ENCODE measurements around the gene CCDC57.

CCDC57 gene

DNA sequence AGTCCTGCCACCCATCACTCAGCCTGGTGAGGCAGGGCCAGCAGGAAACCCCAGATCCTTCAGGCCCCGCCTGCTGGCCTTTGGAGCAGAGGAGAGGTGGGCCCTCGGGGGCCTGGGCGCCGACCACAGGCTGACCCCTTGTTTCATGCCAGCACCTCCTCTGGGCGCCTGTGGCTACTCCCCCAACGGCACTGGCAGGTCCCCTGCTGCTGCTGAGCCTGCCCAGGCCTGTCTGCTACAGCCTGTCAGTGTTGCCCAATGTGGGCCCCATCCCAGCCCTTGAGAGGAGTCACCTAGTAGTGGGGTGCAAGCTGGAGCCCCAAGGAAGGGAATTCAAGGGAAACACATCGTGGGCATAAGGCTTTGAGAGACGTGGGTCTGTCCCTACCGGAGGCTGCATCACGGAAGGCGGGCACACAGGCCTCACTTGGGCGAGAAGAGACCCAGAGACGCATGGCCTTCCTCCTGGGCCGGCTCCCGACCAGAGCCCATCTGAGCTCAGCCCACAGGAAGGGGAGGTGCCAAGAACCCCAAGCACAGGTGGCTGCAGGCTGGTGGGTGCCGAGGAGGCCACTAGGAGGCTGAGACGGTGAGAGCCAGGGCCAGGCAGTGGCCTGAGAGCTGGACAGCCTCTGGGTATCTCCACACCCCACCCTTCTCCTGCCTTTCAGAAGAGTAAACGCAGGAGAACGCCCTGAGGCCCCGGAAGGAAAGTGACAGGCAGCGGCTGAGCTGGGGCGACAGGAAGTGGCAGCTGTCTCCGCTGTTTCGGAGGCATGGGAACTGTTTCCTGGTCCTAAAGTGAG is 106.6 kb downstream of the CCDC57 start:
- DNase-seq (ENCODE audit: low spot score), result peak; percentile 64

- no peak for DNase-seq (ENCODE audit: low spot score)
These were observed 107.2 kb downstream of the CCDC57 start for GRCh38 chr17:82105417-82105881.

DNA sequence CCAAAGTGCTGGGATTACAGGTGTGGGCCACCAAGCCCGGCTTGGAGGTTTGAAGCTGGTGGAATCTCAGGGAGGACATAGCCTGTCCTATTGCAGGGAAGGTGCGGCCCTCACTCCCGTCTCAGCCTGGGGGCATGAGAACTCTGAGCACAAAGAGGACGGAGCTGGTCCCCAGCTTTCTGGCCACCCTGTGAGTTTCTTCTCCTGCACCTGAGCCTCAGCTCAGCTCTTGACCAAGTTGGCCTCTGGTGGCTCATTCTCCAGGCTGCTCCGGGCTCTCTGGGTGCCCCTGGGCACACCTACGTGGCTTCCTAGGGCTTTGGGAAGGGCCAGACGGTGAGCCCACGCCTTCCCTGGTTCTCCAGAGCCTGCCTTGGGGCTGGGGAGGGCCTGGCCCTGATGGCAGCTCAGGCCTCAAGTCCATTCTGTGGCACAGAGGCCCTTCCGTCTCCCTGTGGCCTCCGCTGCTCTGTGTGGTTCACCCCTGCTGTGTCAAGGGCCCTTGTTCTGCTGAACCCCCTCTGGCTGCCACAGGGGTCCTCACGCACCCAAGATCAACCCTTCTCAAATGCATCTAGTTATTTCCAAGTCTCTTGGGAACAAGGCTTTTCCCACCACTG is 107.7 kb downstream of the CCDC57 start:
- DNase-seq (ENCODE audit: low spot score), result no peak

GRCh38 chr17:82103553-82104451 is 108.8 kb downstream of the CCDC57 start:
- DNase-seq (ENCODE audit: low spot score), result no peak

DNA sequence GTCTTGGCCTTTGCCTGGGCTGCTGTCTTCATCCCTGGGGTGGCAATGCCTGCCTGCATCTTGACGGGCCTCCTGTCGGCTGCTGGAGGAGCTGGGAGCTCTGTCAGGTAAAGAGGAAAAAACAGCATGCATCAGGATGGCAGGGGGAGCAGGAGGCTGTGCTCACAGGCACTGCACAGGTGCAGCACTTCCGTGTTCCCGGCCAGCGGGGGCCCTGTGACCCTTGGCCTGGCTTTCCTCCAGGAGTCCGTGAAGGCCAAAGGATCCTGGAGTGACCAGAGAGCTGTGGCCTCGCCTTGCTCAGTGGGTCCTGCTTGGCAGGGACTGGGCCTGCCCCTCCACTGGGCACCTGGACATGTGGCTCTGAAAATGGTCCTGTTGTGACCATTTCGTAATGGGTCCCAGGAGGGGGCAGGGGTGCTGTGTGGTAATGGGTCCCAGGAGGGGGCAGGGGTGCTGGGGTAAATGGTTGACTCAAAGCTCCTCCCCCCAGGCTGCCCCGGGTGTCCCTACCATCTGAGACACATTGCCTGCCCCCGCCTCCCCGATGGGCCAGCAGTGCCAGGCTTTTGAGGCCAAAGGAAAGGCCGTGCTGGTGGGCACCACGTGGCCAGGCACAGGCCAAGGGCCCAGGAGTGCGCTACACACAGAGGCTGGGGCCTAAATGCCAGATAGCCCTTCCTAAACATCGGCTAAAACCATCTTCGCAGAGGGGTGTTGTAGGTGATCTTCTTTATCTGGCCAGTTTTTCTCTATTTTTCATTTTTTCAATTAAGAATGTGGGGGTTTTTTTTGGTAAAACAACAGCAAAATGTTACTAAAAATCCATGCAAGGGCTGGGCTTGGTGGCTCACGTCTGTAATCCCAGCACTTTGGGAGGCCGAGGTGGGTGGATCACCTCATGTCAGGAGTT is 110.6 kb downstream of the CCDC57 start:
- no peak for DNase-seq (ENCODE audit: low spot score)

DNA sequence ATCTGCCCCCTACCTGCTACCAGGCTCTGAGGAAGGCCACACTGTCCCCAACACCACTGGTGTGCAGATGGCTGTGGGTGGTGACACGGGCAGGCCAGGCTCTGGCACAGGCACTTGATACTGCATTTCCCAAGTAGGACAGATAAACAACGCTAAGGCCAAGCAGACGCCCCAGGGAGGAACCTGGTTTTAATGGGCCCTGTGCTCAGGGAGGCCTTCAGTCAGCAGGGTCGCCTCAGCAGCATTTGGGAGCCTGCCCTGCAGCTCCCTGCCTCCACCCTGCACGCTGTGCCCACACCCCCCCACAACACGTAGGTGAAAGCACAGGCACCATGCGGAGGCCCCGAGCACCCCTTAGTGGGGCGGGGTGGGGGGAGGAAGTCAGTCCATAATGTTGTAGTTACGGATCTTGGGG is 111.3 kb downstream of the CCDC57 start:
- no peak for DNase-seq (ENCODE audit: low spot score)

DNA sequence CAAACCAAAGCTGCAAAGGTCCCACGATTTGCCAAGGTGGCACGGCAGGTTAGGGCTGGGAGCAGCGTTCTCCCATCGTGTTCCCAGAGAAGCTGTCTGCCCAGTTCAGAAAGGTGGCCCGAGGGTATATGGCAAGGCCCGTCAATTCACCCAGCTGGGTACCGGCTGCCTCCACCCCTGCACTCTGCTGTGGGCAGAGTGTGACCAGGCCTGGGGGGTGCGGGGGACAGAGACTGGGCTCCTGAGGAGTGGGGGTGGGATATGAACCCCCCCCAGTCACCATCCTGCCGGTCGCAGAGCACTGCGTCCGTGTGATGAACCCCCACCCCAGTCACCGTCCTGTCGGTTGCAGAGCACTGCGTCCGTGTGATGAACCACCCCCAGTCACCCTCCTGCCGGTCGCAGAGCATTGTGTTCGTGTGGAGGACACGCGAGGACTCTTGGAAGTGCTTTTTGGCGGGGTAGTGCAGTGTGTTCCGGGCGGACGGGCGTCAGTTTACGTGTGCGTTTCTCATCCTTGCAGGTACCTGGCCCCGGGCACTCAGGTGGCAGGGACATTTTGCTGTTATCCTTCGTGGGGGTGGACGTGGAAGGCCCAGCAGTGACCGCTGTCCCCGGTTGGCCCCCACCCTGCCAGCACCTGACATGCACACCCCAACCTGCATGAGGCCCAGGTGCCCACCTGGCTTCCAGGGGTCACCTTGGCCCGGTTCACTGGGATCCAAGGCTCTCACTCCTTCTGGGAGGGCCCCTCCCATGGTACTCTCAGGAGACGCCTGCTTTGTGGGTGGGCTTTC is 111.9 kb downstream of the CCDC57 start:
- DNase-seq (ENCODE audit: low spot score), result no peak

DNA sequence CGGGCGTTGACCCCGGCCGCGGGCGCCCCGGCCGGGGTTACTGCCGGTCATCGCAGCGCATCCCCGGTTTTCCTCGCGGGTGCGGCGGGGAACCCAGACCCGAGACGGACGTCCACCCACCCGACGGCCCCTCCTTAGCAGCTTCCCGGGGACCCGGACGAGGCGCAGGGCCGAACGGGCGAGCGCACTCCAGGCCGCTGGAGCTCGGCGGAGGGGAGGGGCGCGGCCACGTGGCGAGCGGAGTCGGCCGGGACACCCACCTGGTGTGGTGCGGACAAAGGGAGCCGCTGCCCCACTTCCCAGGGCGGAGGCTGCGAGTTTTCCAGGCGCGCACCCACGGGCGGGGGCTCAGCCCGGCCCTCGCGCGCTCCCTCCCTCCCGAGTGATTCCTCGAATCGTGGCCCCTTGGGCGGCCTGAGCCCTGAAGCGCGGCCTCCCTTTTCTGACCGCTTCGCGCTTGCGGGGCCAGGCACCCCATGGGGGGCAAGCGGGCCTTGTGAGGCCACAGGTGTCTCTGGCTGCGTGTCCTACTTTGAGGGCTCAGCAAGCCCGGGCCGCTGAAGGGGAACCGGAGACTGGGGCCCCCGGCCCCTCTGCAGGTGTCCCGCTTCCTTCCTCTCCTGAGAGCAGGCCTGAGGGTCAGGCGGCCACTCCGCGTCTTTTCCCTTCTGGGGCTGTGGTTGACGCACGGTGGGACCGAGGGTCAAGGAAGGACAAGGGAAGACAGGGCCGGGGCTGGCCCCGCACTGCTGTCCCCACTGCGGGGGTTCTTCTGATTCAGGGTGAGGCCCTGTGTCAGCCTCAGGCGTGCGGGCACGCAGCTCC is 113.5 kb downstream of the CCDC57 start:
- no peak for DNase-seq (ENCODE audit: low spot score)

GRCh38 chr17:82098169-82098938 is 114.3 kb downstream of the CCDC57 start, which contains the start of gene FASN:
Gene FASN (minus strand): TSS chr17:82098236. CDS start chr17:82096445, 1,791 bp downstream.
- DNase-seq (ENCODE audit: low spot score), result peak; percentile 95

- DNase-seq (ENCODE audit: low spot score), result no peak
These were observed 114.8 kb downstream of the CCDC57 start for GRCh38 chr17:82097919-82098168.

DNA sequence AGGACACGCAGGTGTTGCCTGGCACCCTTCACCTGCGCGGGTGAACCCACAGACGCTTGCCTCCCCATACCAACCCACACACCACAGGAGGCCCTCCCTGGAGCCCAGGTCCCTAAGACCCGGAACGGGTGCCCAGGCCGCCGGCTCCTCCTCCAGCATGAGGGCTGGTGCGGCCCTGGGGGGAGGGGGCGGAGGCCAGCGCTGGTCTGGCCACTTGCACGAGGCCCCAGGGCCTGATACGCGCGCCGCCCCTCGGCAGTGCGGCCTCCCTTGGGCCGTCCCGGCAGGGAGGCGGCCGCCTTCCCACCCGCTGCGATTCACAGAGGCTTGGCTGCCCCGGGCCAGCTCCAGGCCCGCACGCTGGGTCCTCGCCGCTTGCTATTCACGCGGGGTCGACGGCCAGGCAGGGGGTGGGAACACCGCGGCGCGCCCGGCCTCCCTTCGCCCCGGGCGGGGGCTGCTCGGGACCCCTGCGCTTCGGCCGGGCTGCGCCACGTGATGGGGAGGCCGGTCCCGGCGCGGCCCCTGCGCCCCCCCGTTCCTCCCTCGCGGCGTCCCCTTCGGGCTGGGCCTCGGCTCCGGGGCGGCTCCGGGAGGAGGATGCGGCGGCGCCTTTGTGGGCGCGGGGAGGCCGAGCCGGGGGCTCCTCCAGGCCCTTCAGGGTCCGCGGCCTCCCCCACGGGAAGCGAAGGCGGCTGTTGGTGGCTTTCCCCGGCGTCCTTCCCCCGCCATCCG is 115.3 kb downstream of the CCDC57 start:
- DNase-seq (ENCODE audit: low spot score), result no peak

DNA sequence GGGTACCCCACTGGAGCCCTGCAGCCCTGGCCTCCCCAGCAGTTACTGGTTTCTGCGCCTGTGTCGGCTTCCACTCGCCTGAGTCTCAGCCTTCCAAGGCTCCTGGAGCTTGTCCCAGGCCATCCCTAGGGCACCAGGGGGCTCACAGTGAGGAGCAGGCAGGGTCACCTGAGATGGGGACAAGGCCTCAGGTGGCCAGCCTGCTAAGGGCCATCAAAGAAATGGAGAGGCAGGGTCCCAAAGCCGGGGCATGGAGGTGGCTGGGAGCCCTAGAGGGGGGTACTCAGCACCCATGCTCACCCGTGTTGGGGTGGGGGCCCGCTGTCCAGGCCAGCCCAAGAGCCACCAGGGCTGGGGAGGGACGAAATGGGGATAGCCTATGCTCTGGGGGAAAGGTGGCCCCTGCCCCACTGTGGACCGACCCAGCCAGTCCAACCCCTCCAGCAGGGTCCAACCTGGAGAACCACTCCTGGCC is 115.9 kb downstream of the CCDC57 start:
- no peak for DNase-seq (ENCODE audit: low spot score)

DNA sequence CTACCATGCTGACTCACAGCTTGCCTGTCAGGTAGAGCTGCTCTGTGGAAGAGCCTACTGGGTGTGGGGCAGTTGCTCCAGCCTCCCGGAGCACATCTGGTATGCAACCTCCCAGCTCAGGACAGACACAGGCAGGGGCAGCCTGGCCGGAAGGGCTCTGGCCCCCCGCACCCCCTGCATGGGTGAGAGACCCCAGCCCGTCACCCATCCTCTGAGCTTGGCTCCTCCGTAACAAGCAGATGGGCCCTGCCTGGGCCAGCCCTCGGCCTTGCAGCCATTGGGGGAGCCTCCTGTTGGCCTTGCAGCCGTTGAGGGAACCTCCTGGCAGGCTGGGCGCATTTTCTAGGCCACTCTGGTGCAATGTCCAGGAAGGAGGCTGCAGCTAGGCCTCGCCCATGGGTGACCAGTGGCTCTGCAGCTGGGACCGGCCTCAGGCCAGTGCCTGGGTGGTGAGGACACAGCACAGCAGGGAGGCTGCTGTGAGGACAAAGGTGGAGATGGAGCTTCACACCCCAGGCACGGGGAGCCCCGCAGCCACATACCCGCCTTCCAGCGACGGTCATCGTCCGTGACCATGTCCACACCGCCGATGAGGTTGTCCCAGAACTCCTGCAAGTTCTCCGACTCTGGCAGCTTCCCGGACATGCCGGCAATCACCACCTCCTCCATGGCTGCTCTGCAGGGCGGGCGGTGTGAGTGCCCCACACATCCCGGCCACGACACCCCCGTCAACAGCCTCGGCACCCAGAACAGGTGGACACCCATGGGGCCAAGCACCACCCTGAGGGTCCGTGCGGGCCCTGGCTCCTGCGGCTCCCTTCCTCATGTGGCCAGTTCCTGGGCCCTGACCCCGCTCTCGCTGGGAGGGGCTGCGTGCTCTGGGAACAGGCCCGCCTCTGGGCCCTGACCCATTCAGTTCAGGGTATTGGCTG is 116.6 kb downstream of the CCDC57 start:
- DNase-seq (ENCODE audit: low spot score), result no peak

- no peak for DNase-seq (ENCODE audit: low spot score)
These were observed 117.5 kb downstream of the CCDC57 start for GRCh38 chr17:82094931-82095776.

- DNase-seq (ENCODE audit: low spot score), result no peak
These were observed 119.5 kb downstream of the CCDC57 start for GRCh38 chr17:82092995-82093751.

DNA sequence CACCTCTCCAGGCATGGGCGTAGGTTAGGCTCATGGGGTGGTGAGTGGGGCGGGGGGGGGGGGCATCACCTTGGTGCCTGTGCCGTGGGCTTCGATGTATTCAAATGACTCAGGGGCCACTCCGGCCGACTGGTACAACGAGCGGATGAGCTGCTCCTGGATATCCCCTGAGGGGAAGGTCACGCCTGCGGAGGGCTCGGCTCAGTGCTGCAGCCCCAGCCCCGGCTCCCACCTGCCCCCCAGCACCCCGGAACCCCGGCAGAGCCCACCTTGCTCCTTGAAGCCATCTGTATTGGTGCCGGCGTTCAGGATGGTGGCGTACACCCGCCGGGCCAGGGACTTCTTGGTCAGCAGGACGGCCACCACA is 120.0 kb downstream of the CCDC57 start:
- DNase-seq (ENCODE audit: low spot score), result no peak
